ENCODE measurements around the gene CXCL3. TPM values are rescaled to one million over a fixed set of nuclear protein-coding genes. Genes with fewer than 3 reads are reported as not detected.

CXCL3 gene
- polyA plus RNA-seq, 1 donor (not counting 4 experiments of a cell fraction or from before 2014, with no cell fraction given) = 10.8 TPM

DNA sequence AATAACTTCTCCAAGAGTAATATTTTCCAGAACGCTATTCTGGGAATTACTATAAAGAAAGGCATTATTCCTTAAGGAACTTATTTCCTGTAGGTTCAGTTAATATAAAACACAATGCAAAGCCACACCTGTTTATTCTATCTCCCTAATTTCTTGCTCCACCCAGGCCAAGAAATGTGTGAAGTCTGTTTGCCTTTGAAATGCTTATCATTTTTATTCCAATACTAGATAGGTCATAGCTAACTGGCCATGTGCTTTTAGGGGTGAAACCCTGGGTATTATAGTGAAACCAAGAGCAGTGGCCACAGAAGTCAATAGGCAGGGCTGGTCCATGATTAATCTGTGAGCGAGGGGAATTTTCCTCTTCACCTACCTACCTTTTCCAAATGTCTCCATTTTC, 14.8 kb downstream of the CXCL3 start:
- no peak for FAIRE-seq
- Histone ChIP-seq H3K4me1 (ENCODE audit: control insufficient read depth, extremely low read depth, insufficient read depth, low read length) (no peaks in the 10 kb centered on the region), H3K9ac (ENCODE audit: control insufficient read depth, extremely low read depth, insufficient read depth, low read length) (no peak overlapping the region), H4K20me1 (ENCODE audit: control insufficient read depth, extremely low read depth, insufficient read depth, low read length) (no peaks in the 10 kb centered on the region), H3K9me1 (ENCODE audit: control insufficient read depth, extremely low read depth, insufficient read depth, low read length) (no peaks in the 10 kb centered on the region), H3K4me2 (ENCODE audit: control insufficient read depth, extremely low read depth, insufficient read depth, low read depth, low read length) (no peak overlapping the region), H3K4me3 (ENCODE audit: control insufficient read depth in 2 of 3, extremely low read depth in 1 of 3, insufficient read depth in 2 of 3, low read depth in 1 of 3, low read length in 3 of 3) (no peak overlapping the region), H3K9me3 (ENCODE audit: control insufficient read depth, low read depth, low read length) (no peaks in the 10 kb centered on the region), H3K27ac (ENCODE audit: control insufficient read depth, insufficient read depth, low read length) (no peak overlapping the region), H3K36me3 (ENCODE audit: control insufficient read depth in 2 of 2, extremely low read depth in 1 of 2, insufficient read depth in 2 of 2, low read length in 2 of 2) (no peaks in the 10 kb centered on the region), H3K79me2 (ENCODE audit: control insufficient read depth, insufficient read depth, low read length) (no peaks in the 10 kb centered on the region), H2AFZ (ENCODE audit: control insufficient read depth, low read length) (no peak overlapping the region), H3K27me3 (ENCODE audit: control insufficient read depth, extremely low read depth, insufficient read depth, low read length) (no peaks in the 10 kb centered on the region)
- dilution Hi-C loops (cut with MboI; ENCODE audit: extremely low pct_ligation_motif_present, low sequenced_read_pairs) = no loop called here
- TF ChIP-seq, protein P1, sequence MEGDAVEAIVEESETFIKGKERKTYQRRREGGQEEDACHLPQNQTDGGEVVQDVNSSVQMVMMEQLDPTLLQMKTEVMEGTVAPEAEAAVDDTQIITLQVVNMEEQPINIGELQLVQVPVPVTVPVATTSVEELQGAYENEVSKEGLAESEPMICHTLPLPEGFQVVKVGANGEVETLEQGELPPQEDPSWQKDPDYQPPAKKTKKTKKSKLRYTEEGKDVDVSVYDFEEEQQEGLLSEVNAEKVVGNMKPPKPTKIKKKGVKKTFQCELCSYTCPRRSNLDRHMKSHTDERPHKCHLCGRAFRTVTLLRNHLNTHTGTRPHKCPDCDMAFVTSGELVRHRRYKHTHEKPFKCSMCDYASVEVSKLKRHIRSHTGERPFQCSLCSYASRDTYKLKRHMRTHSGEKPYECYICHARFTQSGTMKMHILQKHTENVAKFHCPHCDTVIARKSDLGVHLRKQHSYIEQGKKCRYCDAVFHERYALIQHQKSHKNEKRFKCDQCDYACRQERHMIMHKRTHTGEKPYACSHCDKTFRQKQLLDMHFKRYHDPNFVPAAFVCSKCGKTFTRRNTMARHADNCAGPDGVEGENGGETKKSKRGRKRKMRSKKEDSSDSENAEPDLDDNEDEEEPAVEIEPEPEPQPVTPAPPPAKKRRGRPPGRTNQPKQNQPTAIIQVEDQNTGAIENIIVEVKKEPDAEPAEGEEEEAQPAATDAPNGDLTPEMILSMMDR (optimal IDR thresholded peaks at IDR 0.05 in 1 of 3, IDR thresholded peaks at IDR 0.05 in 1 of 3, conservative IDR thresholded peaks at IDR 0.05 in 1 of 3; ENCODE audit: extremely low read depth in 1 of 3, insufficient read depth in 2 of 3, low read length in 3 of 3) = no peak
- TF ChIP-seq EZH2 (IDR thresholded peaks at IDR 0.05; ENCODE audit: low read length) = no peak
- no peak for DNase-seq (ENCODE audit: low read depth, low spot score)

GRCh38 chr4:74021601-74022000, 16.9 kb downstream of the CXCL3 start:
- dilution Hi-C loops (cut with MboI; ENCODE audit: extremely low pct_ligation_motif_present, low sequenced_read_pairs) = no loop called here
- Histone ChIP-seq H4K20me1 (ENCODE audit: control insufficient read depth, extremely low read depth, insufficient read depth, low read length) (no peaks in the 10 kb centered on the region), H3K36me3 (ENCODE audit: control insufficient read depth in 2 of 2, extremely low read depth in 1 of 2, insufficient read depth in 2 of 2, low read length in 2 of 2) (no peaks in the 10 kb centered on the region), H2AFZ (ENCODE audit: control insufficient read depth, low read length) (no peak overlapping the region), H3K9ac (ENCODE audit: control insufficient read depth, extremely low read depth, insufficient read depth, low read length) (no peak overlapping the region), H3K27ac (ENCODE audit: control insufficient read depth, insufficient read depth, low read length) (no peak overlapping the region), H3K27me3 (ENCODE audit: control insufficient read depth, extremely low read depth, insufficient read depth, low read length) (no peaks in the 10 kb centered on the region), H3K4me2 (ENCODE audit: control insufficient read depth, extremely low read depth, insufficient read depth, low read depth, low read length) (no peak overlapping the region), H3K4me3 (ENCODE audit: control insufficient read depth in 2 of 3, extremely low read depth in 1 of 3, insufficient read depth in 2 of 3, low read depth in 1 of 3, low read length in 3 of 3) (no peak overlapping the region), H3K79me2 (ENCODE audit: control insufficient read depth, insufficient read depth, low read length) (no peaks in the 10 kb centered on the region), H3K9me1 (ENCODE audit: control insufficient read depth, extremely low read depth, insufficient read depth, low read length) (no peaks in the 10 kb centered on the region), H3K4me1 (ENCODE audit: control insufficient read depth, extremely low read depth, insufficient read depth, low read length) (peaks cover 4% of the 10 kb centered on the region), H3K9me3 (ENCODE audit: control insufficient read depth, low read depth, low read length) (no peaks in the 10 kb centered on the region)
- FAIRE-seq (no peak), DNase-seq (ENCODE audit: low read depth, low spot score) (no peak)
- no peak for TF ChIP-seq EZH2 (IDR thresholded peaks at IDR 0.05; ENCODE audit: low read length)
- TF ChIP-seq, protein P1 (optimal IDR thresholded peaks at IDR 0.05 in 1 of 3, IDR thresholded peaks at IDR 0.05 in 1 of 3, conservative IDR thresholded peaks at IDR 0.05 in 1 of 3; ENCODE audit: extremely low read depth in 1 of 3, insufficient read depth in 2 of 3, low read length in 3 of 3) = no peak

Data from keratinocyte (primary cell).